HuH-7.5 (cell line): ENCODE measurements around the gene TRPV6.

ENCODE experiments used
- DNase-seq: peaks from one replicate; pipeline ENCODE4 v3.0.0; 2011; ENCODE audit warnings: low spot score

TRPV6 gene

GRCh38 chr7:142883571-142884285 is 1.8 kb downstream of the TRPV6 start:
- DNase-seq = no peak

DNA sequence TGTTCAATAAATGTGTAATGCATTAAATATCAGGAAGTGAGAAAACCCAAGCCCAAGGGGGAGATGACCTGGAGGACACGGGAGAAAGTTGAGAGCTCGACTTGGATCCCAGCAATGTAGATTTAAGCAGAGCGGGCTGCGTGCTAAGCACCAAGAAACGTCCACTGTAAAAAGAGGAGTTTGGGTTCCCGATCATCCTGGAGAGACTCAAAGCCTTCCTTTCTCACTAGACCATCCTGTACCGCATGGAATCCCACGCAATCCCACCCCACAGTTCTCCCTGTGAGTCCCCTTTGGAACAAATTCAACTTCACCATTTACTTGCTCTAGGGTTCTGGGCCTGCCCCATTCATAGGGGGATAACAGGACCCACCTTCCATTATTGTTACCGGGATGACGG is 2.4 kb downstream of the TRPV6 start:
- no peak for DNase-seq

GRCh38 chr7:142882338-142882678 is 3.2 kb downstream of the TRPV6 start:
- no peak for DNase-seq

GRCh38 chr7:142881586-142882337 is 3.8 kb downstream of the TRPV6 start:
- no peak for DNase-seq

DNA sequence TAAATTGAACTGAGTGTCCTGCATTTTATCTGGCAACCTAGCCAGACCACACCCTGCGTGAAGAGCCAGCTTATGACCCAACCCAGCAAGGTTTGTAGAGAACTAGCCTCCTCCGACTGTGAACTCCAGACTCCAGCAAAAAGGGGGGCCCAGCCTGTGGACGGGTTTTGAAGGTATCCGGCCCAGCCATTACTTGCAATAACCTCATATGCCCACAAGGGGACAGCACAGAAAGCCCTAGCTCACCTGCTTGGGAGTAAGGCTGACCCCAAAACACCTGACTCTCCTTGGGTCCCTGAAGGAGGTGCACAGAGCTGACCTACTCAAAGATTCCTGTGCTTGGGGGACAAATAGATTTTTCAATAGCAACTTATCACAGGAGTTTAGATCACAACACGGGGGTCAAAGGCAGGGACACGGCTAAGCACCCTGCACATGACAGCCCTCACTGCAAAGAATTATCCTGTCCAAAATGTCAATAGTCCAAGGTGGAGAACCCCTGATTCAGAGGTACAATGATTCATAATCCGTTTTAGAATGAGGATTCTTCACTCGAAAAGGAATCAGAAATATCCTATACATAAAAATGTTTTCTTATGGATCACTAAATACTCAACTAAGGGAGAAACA is 4.6 kb downstream of the TRPV6 start:
- peak; percentile 43 for DNase-seq

DNA sequence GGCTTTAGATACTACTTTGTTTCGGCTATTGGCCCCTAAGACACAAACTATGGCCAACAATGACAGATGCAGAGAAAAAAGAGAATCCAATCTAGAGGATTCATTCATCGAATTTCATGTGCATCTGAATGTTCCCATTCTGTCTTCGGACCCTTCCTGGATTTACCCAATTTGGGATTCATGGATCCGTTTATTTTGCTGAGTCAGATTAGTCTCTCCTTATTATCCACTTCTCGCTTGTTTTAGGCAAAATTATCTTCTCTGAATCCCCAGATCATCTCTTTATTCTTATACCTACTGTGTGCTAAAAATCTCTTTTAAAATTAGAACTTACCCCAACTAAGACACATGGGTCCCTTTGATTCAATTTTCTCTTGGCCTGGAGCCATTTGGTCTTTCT is 6.5 kb downstream of the TRPV6 start:
- no peak for DNase-seq

- DNase-seq = no peak
These were observed 7.2 kb downstream of the TRPV6 start for GRCh38 chr7:142878315-142878714.

DNA sequence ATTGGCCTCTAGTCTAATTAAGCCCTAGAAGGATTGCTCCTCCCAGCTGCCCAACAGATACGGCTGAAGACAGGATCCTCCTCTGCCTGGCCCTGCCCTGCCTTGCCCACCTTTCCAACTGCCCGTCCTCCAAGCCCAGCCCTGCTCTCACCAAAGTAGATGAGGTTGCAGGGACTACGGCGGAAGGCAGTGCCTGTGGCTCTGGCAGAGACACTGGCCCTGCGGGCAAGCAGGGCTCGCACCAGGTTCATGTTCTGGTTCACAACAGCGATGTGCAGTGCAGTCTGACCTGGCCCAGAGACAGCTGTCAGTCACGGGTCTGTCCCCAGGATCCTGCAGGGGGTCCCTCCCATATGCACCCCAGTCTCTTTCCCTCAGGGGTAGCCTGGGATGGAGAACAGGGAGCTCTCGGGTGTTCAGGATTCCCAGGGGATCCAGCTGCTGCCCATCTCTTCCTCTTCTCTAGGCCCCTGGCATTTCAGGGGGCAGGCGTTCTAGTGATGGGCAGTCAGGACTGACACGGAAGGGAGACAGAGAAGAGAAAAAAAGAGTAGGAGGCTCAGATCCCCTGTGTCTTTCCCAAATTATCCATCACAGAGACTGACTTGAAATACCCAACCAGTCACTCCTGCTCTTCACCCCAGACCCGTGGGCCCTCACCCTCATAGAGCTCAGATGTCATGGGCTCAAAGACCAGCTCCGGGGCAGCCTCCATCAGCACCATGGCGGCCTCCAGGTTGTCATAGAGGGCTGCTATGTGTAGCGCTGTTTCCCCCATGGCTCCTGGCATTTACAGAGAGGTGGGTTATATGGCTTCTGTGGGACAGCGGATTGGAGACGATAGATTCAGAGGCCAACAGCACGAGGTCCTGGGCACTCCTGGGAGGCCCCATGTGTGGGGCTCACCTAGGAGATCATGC is 8.3 kb downstream of the TRPV6 start:
- DNase-seq = no peak

- DNase-seq = no peak
These were observed 9.1 kb downstream of the TRPV6 start for GRCh38 chr7:142876236-142876960.

DNA sequence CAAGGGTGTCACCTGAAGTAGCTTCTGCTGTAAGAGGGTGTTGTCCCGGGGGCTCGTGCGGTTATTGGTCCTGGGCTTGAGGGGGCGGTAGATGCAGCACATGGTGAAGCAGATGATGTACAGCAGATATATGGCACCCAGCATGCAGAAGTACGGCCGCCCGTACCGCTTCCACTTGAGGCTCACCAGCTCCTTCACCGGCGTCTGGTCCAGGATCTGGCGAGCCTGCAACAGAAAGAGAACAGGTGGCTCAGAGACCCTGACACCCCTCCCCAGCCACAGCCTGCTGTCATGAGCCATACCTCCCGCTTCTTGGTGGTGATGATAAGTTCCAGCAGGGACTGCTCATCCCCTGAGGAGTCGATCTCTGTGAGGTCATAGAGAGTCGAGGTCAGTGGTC is 10.1 kb downstream of the TRPV6 start:
- DNase-seq = no peak

- no peak for DNase-seq
These were observed 10.7 kb downstream of the TRPV6 start for GRCh38 chr7:142874837-142875236.

- no peak for DNase-seq
These were observed 11.1 kb downstream of the TRPV6 start for GRCh38 chr7:142874409-142874808.

- DNase-seq = no peak
These were observed 11.7 kb downstream of the TRPV6 start for GRCh38 chr7:142873871-142874270.

GRCh38 chr7:142873281-142873784 is 12.2 kb downstream of the TRPV6 start:
- DNase-seq = peak; percentile 62

- DNase-seq = no peak
These were observed 13.4 kb downstream of the TRPV6 start for GRCh38 chr7:142872106-142872675.

DNA sequence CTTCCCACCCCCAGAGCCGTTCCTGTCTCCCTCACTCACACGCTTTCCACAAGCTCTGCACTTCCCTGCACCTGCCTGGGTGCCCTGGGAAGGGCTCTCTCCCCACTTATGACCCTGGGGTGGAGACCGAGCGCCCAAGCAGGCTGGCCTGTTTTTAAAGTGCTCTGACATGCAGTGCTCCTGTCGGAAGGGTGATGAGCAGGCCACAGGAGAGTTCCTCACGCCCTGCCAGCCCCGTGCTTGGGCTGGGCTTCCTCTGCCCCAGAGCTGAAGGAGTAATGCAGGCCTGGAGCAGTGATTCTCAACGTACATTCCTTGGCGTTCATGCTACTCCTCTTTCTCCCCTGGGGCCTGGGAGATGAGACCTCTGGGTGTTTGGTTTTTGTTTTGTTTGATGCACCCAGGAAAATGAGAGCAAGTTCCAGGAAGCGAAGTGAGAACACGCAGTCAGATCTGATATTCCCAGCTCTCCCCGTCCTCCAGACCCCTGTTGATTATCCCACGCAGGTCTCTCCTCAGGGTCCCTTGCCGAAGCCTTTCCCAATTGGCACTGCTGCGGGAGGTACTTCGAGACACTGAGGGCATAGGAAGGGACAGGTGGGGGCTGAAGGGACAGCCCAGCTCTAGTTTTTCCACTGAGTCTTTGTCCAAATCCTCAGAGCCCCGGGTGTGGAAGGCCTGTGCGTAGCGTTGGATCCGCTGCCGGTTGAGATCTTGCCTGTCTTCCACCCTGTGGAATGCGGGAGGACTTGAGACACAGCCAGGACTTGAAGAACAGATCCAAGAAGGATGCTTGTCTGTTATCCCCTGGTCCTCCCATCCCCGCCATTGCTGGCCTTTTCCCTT is 14.1 kb downstream of the TRPV6 start:
- DNase-seq = no peak

DNA sequence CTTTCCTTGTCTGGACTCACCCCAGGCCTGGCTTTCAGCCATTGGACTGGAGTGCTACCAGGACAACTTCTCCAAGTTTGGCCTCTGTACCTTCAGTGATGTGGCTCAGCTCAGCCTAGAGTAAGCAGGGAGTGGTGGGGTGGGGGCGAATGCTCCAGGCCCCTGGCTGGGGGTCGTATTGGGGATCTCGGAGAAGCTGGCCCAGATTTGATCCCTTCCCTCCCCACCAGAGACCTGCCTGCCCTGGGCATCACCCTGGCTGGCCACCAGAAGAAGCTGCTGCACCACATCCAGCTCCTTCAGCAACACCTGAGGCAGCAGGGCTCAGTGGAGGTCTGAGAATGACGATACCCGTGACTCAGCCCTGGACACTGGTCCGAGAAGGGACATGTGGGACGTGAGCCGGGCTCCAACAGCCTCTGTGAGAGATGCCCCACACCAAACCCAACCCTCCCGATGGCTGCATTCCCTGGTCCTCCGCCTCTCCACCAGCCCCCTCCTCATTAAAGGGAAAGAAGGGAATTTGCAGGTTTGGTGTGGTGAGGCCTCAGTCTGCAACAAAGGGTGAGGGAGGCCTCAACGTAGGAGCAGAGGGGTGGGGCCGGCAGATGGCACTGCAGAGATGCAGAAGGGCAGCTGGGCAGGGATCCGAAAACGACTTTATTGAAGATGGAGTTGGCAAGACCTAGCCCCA is 14.8 kb downstream of the TRPV6 start:
- DNase-seq = no peak

DNA sequence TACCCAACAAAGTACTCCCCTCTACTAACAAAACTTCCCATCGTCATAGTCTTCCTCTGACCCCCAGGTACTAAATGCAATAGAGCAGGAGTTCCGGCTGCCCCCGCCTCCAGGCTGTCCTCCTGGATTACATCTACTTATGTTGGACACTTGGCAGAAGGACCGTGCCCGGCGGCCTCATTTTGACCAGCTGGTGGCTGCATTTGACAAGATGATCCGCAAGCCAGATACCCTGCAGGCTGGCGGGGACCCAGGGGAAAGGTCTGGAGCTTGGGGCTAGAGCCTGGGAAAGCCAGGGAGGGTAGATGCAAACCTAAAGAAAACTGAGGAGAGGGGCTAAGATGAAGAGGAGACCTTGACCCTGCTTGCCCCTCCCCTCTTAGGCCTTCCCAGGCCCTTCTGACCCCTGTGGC is 15.4 kb downstream of the TRPV6 start:
- DNase-seq = no peak

GRCh38 chr7:142869434-142869833 is 16.1 kb downstream of the TRPV6 start:
- DNase-seq = no peak
